GM23248 (cell line): ENCODE measurements around the gene ANXA6. TPM values are rescaled to one million over a fixed set of nuclear protein-coding genes. Genes with fewer than 3 reads are reported as not detected.

Experiments used
- DNase-seq: peaks from one replicate; pipeline ENCODE4 v3.0.0-alpha.2; 2015
- H2AFZ ChIP-seq: fragments of 200-600 bp; sonication (generic); 2 replicates; pipeline ENCODE4 v1.6.1; 2016; ENCODE audit warnings: antibody characterized with exemption
- H3F3A ChIP-seq: fragments of 200-600 bp; sonication (generic); 2 replicates; pipeline ENCODE4 v1.6.1; 2016; ENCODE audit warnings: mild to moderate bottlenecking, antibody characterized with exemption, mixed run types; ENCODE audit not compliant: insufficient read depth
- H3K27ac ChIP-seq: fragments of 200-600 bp; sonication (generic); 2 replicates; pipeline ENCODE4 v1.5.1; 2016; ENCODE audit warnings: mild to moderate bottlenecking
- H3K27me3 ChIP-seq: fragments of 200-600 bp; sonication (generic); replicated peaks from 2 replicates; pipeline ENCODE4 v1.6.1; 2016; ENCODE audit warnings: mild to moderate bottlenecking; ENCODE audit not compliant: insufficient read depth
- H3K36me3 ChIP-seq: fragments of 200-600 bp; sonication (generic); 2 replicates; pipeline ENCODE4 v1.6.1; 2016; ENCODE audit warnings: low read depth, mild to moderate bottlenecking
- H3K4me1 ChIP-seq: fragments of 200-600 bp; sonication (generic); 2 replicates; pipeline ENCODE4 v1.6.1; 2016; ENCODE audit warnings: mild to moderate bottlenecking; ENCODE audit not compliant: insufficient read depth
- H3K4me2 ChIP-seq: fragments of 200-600 bp; sonication (generic); one replicate; pipeline ENCODE4 v1.6.1; 2016; ENCODE audit warnings: mild to moderate bottlenecking; ENCODE audit not compliant: unreplicated experiment
- H3K4me3 ChIP-seq: fragments of 200-600 bp; sonication (generic); 2 replicates; pipeline ENCODE4 v1.5.1; 2016; ENCODE audit warnings: mild to moderate bottlenecking
- H3K79me2 ChIP-seq: fragments of 200-600 bp; sonication (generic); 2 replicates; pipeline ENCODE4 v1.6.1; 2016; ENCODE audit warnings: mild to moderate bottlenecking; ENCODE audit not compliant: insufficient read depth
- H3K9ac ChIP-seq: fragments of 200-600 bp; sonication (generic); 2 replicates; pipeline ENCODE4 v1.6.1; 2016; ENCODE audit warnings: mild to moderate bottlenecking
- H3K9me2 ChIP-seq: fragments of 200-600 bp; sonication (generic); 2 replicates; pipeline ENCODE4 v1.6.1; 2016; ENCODE audit warnings: mixed run types, mild to moderate bottlenecking, moderate library complexity; ENCODE audit not compliant: insufficient read depth
- H3K9me3 ChIP-seq: fragments of 200-600 bp; sonication (generic); one replicate; pipeline ENCODE4 v1.6.1; 2017; ENCODE audit warnings: low read depth
- H4K20me1 ChIP-seq: fragments of 200-600 bp; sonication (generic); 2 replicates; pipeline ENCODE4 v1.6.0; 2016; ENCODE audit not compliant: insufficient read depth
- EZH2 ChIP-seq: fragments of 200-600 bp; sonication (generic); IDR thresholded peaks from 2 replicates; pipeline ENCODE4 v1.6.1; 2018; ENCODE audit warnings: antibody characterized with exemption, mild to moderate bottlenecking; ENCODE audit not compliant: insufficient read depth, poor library complexity, severe bottlenecking
- EZH2phosphoT487 ChIP-seq: fragments of 200-600 bp; sonication (generic); IDR thresholded peaks from 2 replicates; pipeline ENCODE4 v1.6.1; 2018; ENCODE audit warnings: antibody characterized with exemption, moderate library complexity, mild to moderate bottlenecking, low read depth; ENCODE audit not compliant: insufficient read depth
- WGBS, 2 experiments: methylation state at CpG; one replicate each; pipeline ENCODE4 v1.1.6; 2015 to 2017; ENCODE audit warnings: low lambda C conversion rate in 2 of 2, low coverage in 1 of 2; ENCODE audit errors: missing lambda C conversion rate in 2 of 2; 5-methylcytosine and 5-hydroxymethylcytosine counted together
- in situ Hi-C: fragments of 300-500 bp; cut with MboI; formaldehyde crosslinking; loops from 2 replicates; pipeline ENCODE4 v1.15.0; 2020
- polyA plus RNA-seq: library from polyadenylated mRNA; unstranded; fragments of >200 nt; fragmentation: Nextera tagmentation; extraction: Ambion mirVana; gene quantifications from 2 replicates; pipeline ENCODE4 v1.2.1, GENCODE V29; 2016
- total RNA-seq: library from RNA; depleted of rRNA; stranded (reverse); fragments of >200 nt; shearing (Covaris generic); gene quantifications from 2 replicates; pipeline ENCODE4 v1.2.3, GENCODE V29; 2014

The ANXA6 gene
- total and polyA plus RNA-seq, 2 experiments from 2014 or later = 183 to 409 TPM

DNA sequence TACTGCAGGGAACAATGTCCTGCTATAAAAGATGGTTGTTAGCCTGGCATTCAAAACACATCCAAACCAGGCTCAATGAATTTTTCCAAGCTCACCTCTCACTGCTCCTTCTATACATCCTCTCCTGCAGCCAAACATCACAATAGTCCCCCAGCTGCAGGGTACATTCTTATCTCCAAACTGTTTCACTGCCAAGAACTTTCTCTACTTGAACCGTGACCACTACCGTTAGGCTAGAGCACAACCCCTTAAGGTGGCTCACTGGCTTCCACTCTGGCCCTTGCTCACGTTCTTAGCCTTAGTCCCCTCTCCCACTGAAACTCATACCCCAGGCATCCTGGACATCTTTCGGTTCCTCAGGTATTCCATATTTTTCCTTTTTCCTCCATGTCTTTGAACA is 29.0 kb upstream of the ANXA6 start:
- 74 to 78% methylated on average over 4 of the region's 4 CpGs for WGBS, 2 experiments
- Histone ChIP-seq H3K4me1 (no peaks in the 10 kb centered on the region), H3K9ac (no peak overlapping the region), H2AFZ (no peak overlapping the region), H3K27ac (no peak overlapping the region), H3K4me3 (no peak overlapping the region), H3K27me3 (no peaks in the 10 kb centered on the region; the same call in 1 of the 2 replicates), H3F3A (no peaks in the 10 kb centered on the region), H4K20me1 (no peaks in the 10 kb centered on the region), H3K4me2 (no peak overlapping the region), H3K9me3 (peaks cover 3% of the 10 kb centered on the region), H3K36me3 (no peaks in the 10 kb centered on the region), H3K9me2 (no peaks in the 10 kb centered on the region), H3K79me2 (no peaks in the 10 kb centered on the region)
- DNase-seq = no peak
- in situ Hi-C loops = no loop called here
- TF ChIP-seq EZH2phosphoT487 (no peak), EZH2 (no peak)

DNA sequence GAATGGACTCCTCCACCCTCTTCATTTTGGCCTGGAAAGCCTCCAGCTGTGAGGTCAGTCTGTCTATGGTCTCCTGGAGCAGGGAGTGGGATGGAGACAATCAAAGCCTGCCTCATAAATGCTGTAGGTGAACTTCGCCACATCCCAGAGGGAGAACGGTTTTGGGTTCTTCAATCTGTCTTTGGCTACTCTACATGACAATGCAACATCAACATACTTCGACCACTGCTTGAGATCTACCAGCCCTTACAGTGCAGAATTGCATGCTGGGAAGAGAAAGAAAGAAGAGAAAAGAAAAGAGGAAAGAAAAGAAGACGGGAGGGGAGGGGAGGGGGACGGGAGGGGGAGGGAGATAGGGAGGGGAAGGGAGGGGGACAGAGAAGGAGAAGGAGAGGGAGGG is 28.5 kb upstream of the ANXA6 start:
- TF ChIP-seq EZH2phosphoT487 (no peak), EZH2 (no peak)
- Histone ChIP-seq H4K20me1 (no peaks in the 10 kb centered on the region), H3F3A (no peaks in the 10 kb centered on the region), H3K36me3 (no peaks in the 10 kb centered on the region), H3K27ac (no peak overlapping the region), H3K4me3 (no peak overlapping the region), H3K27me3 (no peaks in the 10 kb centered on the region; the same call in 1 of the 2 replicates), H2AFZ (no peak overlapping the region), H3K79me2 (no peaks in the 10 kb centered on the region), H3K9ac (no peak overlapping the region), H3K4me1 (no peaks in the 10 kb centered on the region), H3K4me2 (no peak overlapping the region), H3K9me2 (no peaks in the 10 kb centered on the region), H3K9me3 (peaks cover 3% of the 10 kb centered on the region)
- 50 to 56% methylated on average over 5 of the region's 5 CpGs for WGBS, 2 experiments
- in situ Hi-C loops = no loop called here
- DNase-seq = no peak

DNA sequence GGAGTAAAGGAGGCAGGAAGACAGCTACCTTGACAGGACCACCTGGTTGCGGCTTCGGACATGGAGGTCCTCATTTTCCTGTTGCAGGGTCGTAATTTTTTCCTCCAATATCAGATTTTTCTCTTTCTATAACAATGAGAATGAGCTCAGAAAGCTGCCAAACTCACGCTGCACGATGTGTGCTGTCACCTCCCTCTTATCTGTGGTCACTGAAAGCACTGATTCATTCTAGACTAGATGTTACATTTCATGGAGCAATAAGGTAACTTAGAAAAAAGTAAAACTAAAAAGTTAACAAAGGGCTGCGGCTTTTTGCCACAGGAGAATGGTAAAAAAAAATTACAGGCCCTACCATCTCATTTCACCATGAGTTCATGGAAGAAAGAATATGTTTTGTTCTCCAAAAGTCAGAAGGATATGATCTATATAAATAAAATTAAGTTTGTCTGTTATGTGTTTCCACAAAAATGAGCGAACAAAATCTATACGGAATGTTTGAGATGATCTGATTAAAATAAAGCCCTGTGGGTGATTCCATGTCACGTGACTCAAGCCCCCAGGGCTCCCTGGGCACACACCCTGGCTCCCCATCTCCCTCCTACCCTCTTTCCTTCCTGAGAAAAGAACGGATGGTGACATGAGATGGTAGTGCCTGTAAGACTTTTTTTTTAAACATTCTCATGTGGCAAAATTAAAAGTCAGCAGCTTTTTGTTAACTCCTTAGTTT is 26.9 kb upstream of the ANXA6 start:
- Histone ChIP-seq H3K9ac (no peak overlapping the region), H3K36me3 (no peaks in the 10 kb centered on the region), H3K9me2 (no peaks in the 10 kb centered on the region), H3K4me1 (no peaks in the 10 kb centered on the region), H3K27ac (no peak overlapping the region), H3K79me2 (no peaks in the 10 kb centered on the region), H2AFZ (no peak overlapping the region), H3F3A (no peaks in the 10 kb centered on the region), H4K20me1 (no peaks in the 10 kb centered on the region), H3K4me3 (no peak overlapping the region), H3K27me3 (no peaks in the 10 kb centered on the region; the same call in 1 of the 2 replicates), H3K9me3 (peaks cover 3% of the 10 kb centered on the region), H3K4me2 (no peak overlapping the region)
- TF ChIP-seq EZH2phosphoT487 (no peak), EZH2 (no peak)
- no peak for DNase-seq
- in situ Hi-C loops = no loop called here
- 86 to 88% methylated on average over 10 of the region's 10 CpGs for whole genome bisulfite sequencing, 2 experiments

DNA sequence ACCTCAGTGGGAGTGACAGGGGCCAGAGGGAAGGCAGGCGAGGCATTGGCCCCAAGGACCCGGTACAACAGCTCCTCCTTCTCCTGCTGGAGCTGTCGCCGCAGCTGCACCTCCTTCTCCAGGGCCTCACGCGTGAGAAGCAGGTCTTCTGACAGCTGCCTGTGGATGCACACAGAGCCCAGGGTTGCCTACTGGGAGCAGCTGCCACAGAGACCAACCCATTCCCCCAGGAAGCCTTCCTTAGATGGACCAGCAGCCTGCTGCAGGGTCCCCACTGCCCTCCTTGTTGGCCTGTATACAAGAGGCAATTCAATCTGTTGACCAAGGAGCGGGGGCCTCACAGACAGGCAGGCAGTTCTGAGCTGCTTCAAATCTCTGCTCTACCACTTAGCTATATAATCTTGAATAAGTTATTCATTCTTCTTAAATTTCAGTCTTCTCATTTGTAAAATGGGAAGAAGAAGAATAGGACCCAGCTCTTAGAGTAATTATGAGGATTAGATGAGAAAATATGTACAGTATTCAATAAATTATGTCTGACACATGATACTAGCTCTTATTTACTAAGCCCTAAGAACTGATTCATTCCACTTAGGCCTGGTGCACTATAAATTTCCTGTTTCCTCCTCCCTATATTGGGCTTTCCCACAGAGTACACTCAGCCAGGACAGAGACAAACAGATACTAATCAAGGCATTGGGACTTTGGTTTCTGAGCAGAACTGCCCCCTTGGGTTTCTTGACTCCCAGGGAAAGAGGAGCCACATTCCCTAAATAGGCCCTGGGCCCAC is 26.1 kb upstream of the ANXA6 start:
- Histone ChIP-seq H3K4me2 (no peak overlapping the region), H3K79me2 (no peaks in the 10 kb centered on the region), H3K27ac (no peak overlapping the region), H3K9me2 (no peaks in the 10 kb centered on the region), H3F3A (no peaks in the 10 kb centered on the region), H3K9me3 (no peaks in the 10 kb centered on the region), H3K36me3 (no peaks in the 10 kb centered on the region), H3K4me1 (no peaks in the 10 kb centered on the region), H3K27me3 (no peaks in the 10 kb centered on the region; the same call in 1 of the 2 replicates), H4K20me1 (no peaks in the 10 kb centered on the region), H3K9ac (no peak overlapping the region), H2AFZ (no peak overlapping the region), H3K4me3 (no peak overlapping the region)
- DNase-seq = peak; percentile 28
- WGBS, 2 experiments = 91 to 95% methylated on average over 7 of the region's 7 CpGs
- in situ Hi-C loops = no loop called here
- TF ChIP-seq EZH2 = no peak
- no peak for TF ChIP-seq EZH2phosphoT487
